OCI-LY3 (cell line): ENCODE data around the gene ANKUB1.

Source experiments
- CTCF ChIP-seq: fragments of 200-600, 300-600 bp; sonication (generic); IDR thresholded peaks from 2 replicates; pipeline ENCODE4 v1.5.1; 2014; ENCODE audit warnings: antibody characterized with exemption, low read length, low read depth
- EZH2phosphoT487 ChIP-seq: fragments of 200-600 bp; shearing (Covaris generic); IDR thresholded peaks from 2 replicates; pipeline ENCODE4 v1.6.1; 2018; ENCODE audit warnings: antibody characterized with exemption, mixed run types, low read depth

DNA sequence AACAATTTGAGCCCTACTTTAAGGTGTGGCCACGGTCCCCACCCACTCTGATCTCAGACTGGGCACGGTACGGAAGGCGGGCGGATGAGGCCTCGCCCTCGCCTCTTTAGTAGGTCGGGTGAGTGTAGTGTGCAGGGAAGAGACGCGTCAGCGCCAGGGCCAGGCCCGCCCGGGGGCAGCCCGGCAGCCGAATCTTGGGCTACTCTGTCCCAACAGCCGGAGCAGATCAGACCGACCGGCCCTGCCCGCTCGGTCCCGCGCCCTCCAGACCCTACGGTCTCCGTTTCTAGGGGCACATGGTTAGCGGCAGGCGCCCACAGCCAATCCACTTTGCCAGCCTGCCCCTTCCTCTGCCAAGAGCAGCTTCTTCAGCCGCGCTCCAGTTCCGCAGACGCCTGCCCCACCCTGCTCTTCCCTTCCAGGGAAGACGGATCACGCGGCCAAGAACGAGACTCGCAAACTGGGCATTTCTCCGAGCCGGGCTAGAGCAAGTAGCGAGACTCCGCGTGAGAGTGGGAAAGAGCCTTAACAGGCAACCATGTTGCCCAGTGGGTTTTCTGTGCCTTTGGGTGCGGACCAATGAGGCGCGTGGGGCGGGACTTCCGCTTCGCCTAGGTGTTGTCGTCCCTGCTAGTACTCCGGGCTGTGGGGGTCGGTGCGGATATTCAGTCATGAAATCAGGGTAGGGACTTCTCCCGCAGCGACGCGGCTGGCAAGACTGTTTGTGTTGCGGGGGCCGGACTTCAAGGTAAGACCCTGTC lies 20.4 kb upstream of the ANKUB1 start, which contains the start of gene RNF13:
- TF ChIP-seq CTCF (no peak), EZH2phosphoT487 (no peak)
